ENCODE results near the gene INHA.

DNA sequence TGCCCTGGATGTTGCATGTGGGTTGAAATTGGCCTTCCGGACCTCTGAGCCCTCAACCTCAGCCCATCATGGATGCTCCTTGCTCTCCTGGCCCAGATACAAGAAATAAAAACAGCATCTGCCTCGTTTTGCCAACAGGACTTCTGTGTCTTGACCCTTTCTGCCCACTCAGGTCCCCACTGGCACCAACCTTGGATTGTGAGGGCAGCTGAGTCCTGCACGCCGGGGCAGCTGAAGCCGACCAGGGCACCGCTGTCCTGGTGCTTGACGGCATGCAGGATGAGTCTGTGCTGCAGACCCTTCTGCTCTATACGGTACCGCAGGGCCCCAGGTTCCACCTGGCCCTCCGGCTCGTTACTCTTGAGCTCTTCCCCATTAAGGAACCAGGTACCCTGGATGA is 5.5 kb upstream of the INHA start:
- TF ChIP-seq, protein P1, sequence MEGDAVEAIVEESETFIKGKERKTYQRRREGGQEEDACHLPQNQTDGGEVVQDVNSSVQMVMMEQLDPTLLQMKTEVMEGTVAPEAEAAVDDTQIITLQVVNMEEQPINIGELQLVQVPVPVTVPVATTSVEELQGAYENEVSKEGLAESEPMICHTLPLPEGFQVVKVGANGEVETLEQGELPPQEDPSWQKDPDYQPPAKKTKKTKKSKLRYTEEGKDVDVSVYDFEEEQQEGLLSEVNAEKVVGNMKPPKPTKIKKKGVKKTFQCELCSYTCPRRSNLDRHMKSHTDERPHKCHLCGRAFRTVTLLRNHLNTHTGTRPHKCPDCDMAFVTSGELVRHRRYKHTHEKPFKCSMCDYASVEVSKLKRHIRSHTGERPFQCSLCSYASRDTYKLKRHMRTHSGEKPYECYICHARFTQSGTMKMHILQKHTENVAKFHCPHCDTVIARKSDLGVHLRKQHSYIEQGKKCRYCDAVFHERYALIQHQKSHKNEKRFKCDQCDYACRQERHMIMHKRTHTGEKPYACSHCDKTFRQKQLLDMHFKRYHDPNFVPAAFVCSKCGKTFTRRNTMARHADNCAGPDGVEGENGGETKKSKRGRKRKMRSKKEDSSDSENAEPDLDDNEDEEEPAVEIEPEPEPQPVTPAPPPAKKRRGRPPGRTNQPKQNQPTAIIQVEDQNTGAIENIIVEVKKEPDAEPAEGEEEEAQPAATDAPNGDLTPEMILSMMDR (IDR thresholded peaks at IDR 0.05): no peak
- no peak for TF ChIP-seq EP300 (IDR thresholded peaks at IDR 0.05)
- no peak for TF ChIP-seq POLR2A (IDR thresholded peaks at IDR 0.05; ENCODE audit: low read depth)

Measured in esophagus muscularis mucosa (tissue), 4 donors.